Nasal cavity respiratory epithelium epithelial cell of viscerocranial mucosa (primary cell): ENCODE data around the gene UBR3. TPM values are rescaled to one million over a fixed set of nuclear protein-coding genes. Genes with fewer than 3 reads are reported as not detected.

Experiments
- total RNA-seq: library from RNA; depleted of rRNA; stranded (reverse); fragments of >200 nt; gene quantifications from 2 replicates; pipeline ENCODE4 v1.2.3, GENCODE V29; 2014

Gene UBR3
- total RNA-seq, result 29.4 and 44.8 TPM in 2 replicates

GRCh38 chr2:169827272-169828140 lies at the start of gene UBR3:
UBR3 (plus strand) TSS chr2:169827454; CDS start chr2:169827508, 54 bp downstream.

GRCh38 chr2:169798718-169799592 lies 28.3 kb upstream of the UBR3 start, which contains the start of gene SSB:
SSB (plus strand) TSS chr2:169798871; CDS start chr2:169800961, 2,090 bp downstream.

GRCh38 chr2:169824373-169825333 lies 2.6 kb upstream of the UBR3 start, which contains the start of gene METTL5:
METTL5 (minus strand) TSS chr2:169824905; CDS start chr2:169824597, 308 bp downstream.

Other genes with a start within 250 kb of the UBR3 start
- gene PPIG, start 243.1 kb upstream of the UBR3 start, total RNA-seq, result 33.8 and 41.4 TPM in 2 replicates
- gene CFAP210, start 133.0 kb upstream of the UBR3 start, total RNA-seq, result not detected in 2 replicates
- 2.7 and 4.7 TPM in 2 replicates for gene PHOSPHO2, start 133.0 kb upstream of the UBR3 start, total RNA-seq
- gene KLHL23, start 93.6 kb upstream of the UBR3 start, total RNA-seq, result 3.8 and 11.9 TPM in 2 replicates
- 99.8 and 109 TPM in 2 replicates for gene SSB, start 28.6 kb upstream of the UBR3 start, total RNA-seq
- gene METTL5, start 2.5 kb upstream of the UBR3 start, total RNA-seq, result 75.5 and 84.1 TPM in 2 replicates